Measurements from ENCODE around the gene MVB12B.

- TF ChIP-seq CTCF (IDR thresholded peaks at IDR 0.05; ENCODE audit: insufficient read depth, low read length, poor library complexity, severe bottlenecking), result no peak
- TF ChIP-seq EZH2phosphoT487 (conservative IDR thresholded peaks at IDR 0.05; ENCODE audit: low read length), result no peak
These were observed 17.0 kb upstream of the MVB12B start for GRCh38 chr9:126309427-126310189.

Measured in SU-DHL-6 (cell line).